Suprapubic skin (tissue), 4 donors: ENCODE results near the gene LIPG. TPM values are rescaled to one million over a fixed set of nuclear protein-coding genes. Genes with fewer than 3 reads are reported as not detected.

ENCODE experiments used
- DNase-seq, 2 donors: peaks; one replicate each; pipeline ENCODE4 v3.0.0-alpha.2; 2019; ENCODE audit warnings: low spot score in 2 of 2
- H3K27ac ChIP-seq: fragments of 200-600 bp; sonication (generic); one replicate; pipeline ENCODE4 v1.5.1; 2019
- H3K27me3 ChIP-seq: fragments of 200-600 bp; sonication (generic); one replicate; pipeline ENCODE4 v1.5.1; 2019
- H3K36me3 ChIP-seq: fragments of 200-600 bp; sonication (generic); one replicate; pipeline ENCODE4 v1.5.1; 2019
- H3K4me1 ChIP-seq: fragments of 200-600 bp; sonication (generic); one replicate; pipeline ENCODE4 v1.5.1; 2019
- H3K4me3 ChIP-seq: fragments of 200-600 bp; sonication (generic); one replicate; pipeline ENCODE4 v1.5.1; 2019; ENCODE audit warnings: mild to moderate bottlenecking
- H3K9me3 ChIP-seq: fragments of 200-600 bp; sonication (generic); one replicate; pipeline ENCODE4 v1.5.1; 2019
- EP300 ChIP-seq: sonication (generic); formaldehyde crosslinking; IDR thresholded peaks from one replicate; pipeline ENCODE4 v1.6.1; 2017; ENCODE audit warnings: antibody characterized with exemption
- POLR2A ChIP-seq, 2 donors: fragments of 450-650 bp; IDR thresholded peaks; one replicate each; pipeline ENCODE4 v1.6.1; 2017; ENCODE audit warnings: antibody characterized with exemption in 2 of 2, mild to moderate bottlenecking in 2 of 2, moderate library complexity in 2 of 2
- POLR2AphosphoS5 ChIP-seq, 3 donors: sonication (generic); formaldehyde crosslinking; IDR thresholded peaks; one replicate each; pipeline ENCODE4 v1.6.1; 2017; ENCODE audit warnings: antibody characterized with exemption in 3 of 3
- WGBS: methylation state at CpG from one replicate; pipeline ENCODE4 v1.1.5; 2018; 5-methylcytosine and 5-hydroxymethylcytosine counted together
- total RNA-seq, 4 donors: library from RNA; depleted of rRNA; stranded (reverse); fragments of >200 nt; gene quantifications; one replicate each; pipeline ENCODE4 v1.1.0, GENCODE V29; 2016
- TF ChIP-seq, protein P1 (sequence below), 2 donors: fragments of 200-600 bp in 1 of 2; fragments of 450-650 bp in 1 of 2; sonication (generic) in 1 of 2; IDR thresholded peaks; one replicate each; pipeline ENCODE4 v1.5.1; 2016 to 2019; ENCODE audit warnings: antibody characterized with exemption in 2 of 2, mild to moderate bottlenecking in 1 of 2, moderate library complexity in 1 of 2

The LIPG gene
- total RNA-seq, 4 donors from 2014 or later, result 6.9 to 11.8 (median 9.1) TPM

DNA sequence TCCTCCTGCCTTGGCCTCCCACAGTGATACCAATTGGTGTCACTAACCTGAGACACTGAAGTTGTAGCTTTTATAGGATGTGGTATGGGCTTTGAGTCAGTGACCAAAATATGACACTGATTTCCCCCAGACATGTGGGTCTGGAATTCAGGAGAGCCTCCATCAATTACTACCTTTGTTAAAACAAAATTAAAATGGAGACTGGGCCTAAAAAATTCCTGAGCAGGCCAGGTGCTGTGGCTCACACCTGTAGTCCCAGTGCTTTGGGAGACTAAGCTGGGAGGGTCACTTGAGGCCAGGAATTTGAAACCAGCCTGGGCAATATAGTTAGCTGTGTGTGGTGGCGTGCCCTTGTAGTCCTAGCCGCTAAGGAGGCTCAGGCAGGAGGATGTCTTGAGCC, 36.9 kb upstream of the LIPG start:
- H3K27ac ChIP-seq, result no peak overlapping the region
- no peaks in the 10 kb centered on the region for H3K27me3 ChIP-seq
- H3K9me3 ChIP-seq, result no peaks in the 10 kb centered on the region
- H3K36me3 ChIP-seq, result no peaks in the 10 kb centered on the region
- no peak for DNase-seq
- H3K4me3 ChIP-seq, result no peak overlapping the region
- WGBS, result 94% methylated on average over 2 of the region's 2 CpGs
- no peak for TF ChIP-seq POLR2A (IDR thresholded peaks at IDR 0.05)
- no peak for TF ChIP-seq EP300
- TF ChIP-seq, protein P1, sequence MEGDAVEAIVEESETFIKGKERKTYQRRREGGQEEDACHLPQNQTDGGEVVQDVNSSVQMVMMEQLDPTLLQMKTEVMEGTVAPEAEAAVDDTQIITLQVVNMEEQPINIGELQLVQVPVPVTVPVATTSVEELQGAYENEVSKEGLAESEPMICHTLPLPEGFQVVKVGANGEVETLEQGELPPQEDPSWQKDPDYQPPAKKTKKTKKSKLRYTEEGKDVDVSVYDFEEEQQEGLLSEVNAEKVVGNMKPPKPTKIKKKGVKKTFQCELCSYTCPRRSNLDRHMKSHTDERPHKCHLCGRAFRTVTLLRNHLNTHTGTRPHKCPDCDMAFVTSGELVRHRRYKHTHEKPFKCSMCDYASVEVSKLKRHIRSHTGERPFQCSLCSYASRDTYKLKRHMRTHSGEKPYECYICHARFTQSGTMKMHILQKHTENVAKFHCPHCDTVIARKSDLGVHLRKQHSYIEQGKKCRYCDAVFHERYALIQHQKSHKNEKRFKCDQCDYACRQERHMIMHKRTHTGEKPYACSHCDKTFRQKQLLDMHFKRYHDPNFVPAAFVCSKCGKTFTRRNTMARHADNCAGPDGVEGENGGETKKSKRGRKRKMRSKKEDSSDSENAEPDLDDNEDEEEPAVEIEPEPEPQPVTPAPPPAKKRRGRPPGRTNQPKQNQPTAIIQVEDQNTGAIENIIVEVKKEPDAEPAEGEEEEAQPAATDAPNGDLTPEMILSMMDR (IDR thresholded peaks at IDR 0.05), result no peak
- TF ChIP-seq POLR2AphosphoS5 (IDR thresholded peaks at IDR 0.05), result no peak
- no peaks in the 10 kb centered on the region for H3K4me1 ChIP-seq

DNA sequence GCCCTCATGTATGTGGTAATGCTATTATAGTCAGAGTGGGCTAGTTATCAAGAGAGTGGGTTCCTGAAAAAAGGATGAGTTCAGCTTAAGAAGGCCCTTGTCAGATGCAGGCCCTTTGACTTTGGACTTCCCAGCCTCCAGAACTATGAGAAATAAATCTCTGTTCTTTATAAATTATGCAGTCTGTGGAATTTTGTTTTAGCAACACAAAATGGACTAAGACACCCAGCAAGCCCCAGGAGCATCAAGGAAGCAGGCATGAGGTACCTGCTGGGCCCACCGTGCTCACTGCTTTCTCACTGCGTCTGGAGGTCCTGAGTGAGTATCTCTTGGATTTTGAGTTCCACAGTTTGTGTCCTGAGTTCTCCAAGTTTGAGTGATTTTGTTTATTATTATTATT, 35.9 kb upstream of the LIPG start:
- 93% methylated on average over 2 of the region's 2 CpGs for WGBS

DNA sequence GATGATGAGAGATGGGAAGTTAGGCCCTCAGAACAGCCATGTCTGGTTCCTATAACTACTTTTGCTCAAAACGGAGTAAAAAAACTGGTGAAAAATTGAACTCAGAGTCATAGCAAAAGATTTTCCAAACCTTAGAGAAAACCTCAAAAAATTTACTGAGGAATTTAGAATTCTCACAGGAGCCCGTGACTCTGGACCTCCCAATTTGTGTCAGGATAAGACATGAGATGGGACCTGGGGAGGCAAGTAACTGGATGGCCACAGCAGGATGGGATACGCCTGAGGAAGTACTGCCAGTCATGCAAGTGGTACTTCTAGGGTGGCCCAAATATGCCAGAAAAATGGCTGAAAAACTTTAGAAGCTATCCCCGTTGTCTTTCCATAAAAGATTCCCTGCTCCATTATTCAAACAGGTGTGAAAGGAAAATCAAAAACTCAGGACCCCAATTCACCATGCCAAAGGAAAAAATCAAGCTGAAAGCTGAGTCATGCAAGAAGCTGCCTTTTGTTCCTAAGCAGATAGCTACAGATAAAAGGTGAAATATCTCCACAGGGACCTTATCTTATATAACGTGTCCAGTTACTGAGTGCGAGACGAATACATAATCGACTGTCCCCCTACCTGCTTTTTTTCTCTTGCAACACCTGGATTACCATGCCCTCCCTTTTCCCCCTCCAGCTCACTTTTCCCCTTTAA, 34.1 kb upstream of the LIPG start:
- no peak for TF ChIP-seq EP300
- TF ChIP-seq POLR2AphosphoS5 (IDR thresholded peaks at IDR 0.05), result no peak
- TF ChIP-seq, protein P1 (IDR thresholded peaks at IDR 0.05), result no peak
- no peak for TF ChIP-seq POLR2A (IDR thresholded peaks at IDR 0.05)

More for the DNA sequence above, 35.9 kb upstream of the LIPG start:
- Histone ChIP-seq H3K27ac (no peak overlapping the region), H3K4me1 (no peaks in the 10 kb centered on the region), H3K27me3 (no peaks in the 10 kb centered on the region), H3K36me3 (no peaks in the 10 kb centered on the region), H3K4me3 (no peak overlapping the region), H3K9me3 (no peaks in the 10 kb centered on the region)
- no peak for DNase-seq
- TF ChIP-seq POLR2A (IDR thresholded peaks at IDR 0.05), result no peak
- TF ChIP-seq POLR2AphosphoS5 (IDR thresholded peaks at IDR 0.05), result no peak
- TF ChIP-seq EP300, result no peak
- TF ChIP-seq, protein P1 (IDR thresholded peaks at IDR 0.05), result no peak

DNA sequence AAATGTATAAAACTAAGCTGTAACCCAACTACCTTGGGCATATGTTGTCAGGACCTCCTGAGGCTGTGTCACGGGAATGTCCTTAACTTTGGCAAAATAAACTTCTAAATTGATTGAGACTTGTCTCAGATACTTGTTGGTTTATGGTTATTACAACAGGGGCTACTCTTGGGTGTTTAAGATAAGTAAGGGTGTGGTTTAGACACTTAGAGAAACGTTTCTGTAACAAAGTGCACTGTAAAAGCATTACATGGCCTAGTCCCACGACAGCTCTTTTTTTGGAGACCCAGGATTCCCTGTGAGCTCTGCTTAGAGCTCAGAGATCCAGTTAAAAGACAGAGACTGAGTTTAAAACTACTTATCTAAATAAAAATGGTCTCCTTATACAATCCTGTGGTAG, 32.3 kb upstream of the LIPG start:
- H3K27me3 ChIP-seq, result no peaks in the 10 kb centered on the region
- H3K4me1 ChIP-seq, result no peaks in the 10 kb centered on the region

More for the DNA sequence above, 34.1 kb upstream of the LIPG start:
- no peaks in the 10 kb centered on the region for H3K9me3 ChIP-seq
- H3K4me3 ChIP-seq, result no peak overlapping the region
- no peak for DNase-seq
- no peaks in the 10 kb centered on the region for H3K27me3 ChIP-seq
- 66% methylated on average over 8 of the region's 8 CpGs for WGBS
- no peaks in the 10 kb centered on the region for H3K4me1 ChIP-seq
- H3K27ac ChIP-seq, result no peak overlapping the region
- no peaks in the 10 kb centered on the region for H3K36me3 ChIP-seq

DNA sequence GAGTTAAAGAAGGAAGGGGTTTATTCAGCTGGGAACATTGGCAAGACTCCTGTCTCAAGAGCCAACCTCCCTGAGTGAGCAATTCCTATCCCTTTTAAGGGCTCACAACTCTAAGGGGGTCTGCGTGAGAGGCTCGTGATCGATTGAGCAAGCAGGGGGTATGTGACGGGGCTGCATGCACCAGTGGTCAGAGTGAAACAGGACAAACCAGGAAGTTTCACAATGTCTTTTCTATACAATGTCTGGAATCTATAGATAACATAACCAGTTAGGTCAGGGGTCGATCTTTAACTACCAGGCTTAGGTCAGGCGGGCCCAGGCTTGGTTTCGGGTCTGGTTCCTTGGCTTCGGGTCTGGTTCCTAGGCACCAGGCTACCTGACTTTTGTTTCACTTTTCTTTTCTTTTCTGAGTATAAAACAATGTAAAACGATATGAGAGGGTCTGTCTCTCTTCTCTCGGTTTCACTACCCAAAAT, 30.1 kb upstream of the LIPG start:
- H3K27ac ChIP-seq, result no peak overlapping the region
- no peaks in the 10 kb centered on the region for H3K36me3 ChIP-seq
- no peaks in the 10 kb centered on the region for H3K27me3 ChIP-seq
- WGBS, result 81% methylated on average over 10 of the region's 10 CpGs
- no peaks in the 10 kb centered on the region for H3K9me3 ChIP-seq
- no peak overlapping the region for H3K4me3 ChIP-seq
- TF ChIP-seq POLR2AphosphoS5 (IDR thresholded peaks at IDR 0.05) (no peak), EP300 (no peak), POLR2A (IDR thresholded peaks at IDR 0.05) (no peak)
- TF ChIP-seq, protein P1 (IDR thresholded peaks at IDR 0.05), result no peak
- DNase-seq, result no peak
- no peaks in the 10 kb centered on the region for H3K4me1 ChIP-seq

More for the DNA sequence above, 32.3 kb upstream of the LIPG start:
- no peak overlapping the region for H3K4me3 ChIP-seq
- no peak for DNase-seq
- no peaks in the 10 kb centered on the region for H3K36me3 ChIP-seq
- no peaks in the 10 kb centered on the region for H3K9me3 ChIP-seq
- no peak for TF ChIP-seq POLR2AphosphoS5 (IDR thresholded peaks at IDR 0.05)
- TF ChIP-seq EP300, result no peak
- TF ChIP-seq, protein P1 (IDR thresholded peaks at IDR 0.05), result no peak
- TF ChIP-seq POLR2A (IDR thresholded peaks at IDR 0.05), result no peak
- WGBS, result 67% methylated on average over 3 of the region's 3 CpGs
- H3K27ac ChIP-seq, result no peak overlapping the region
